ENCODE results near the gene VAV1. TPM values are rescaled to one million over a fixed set of nuclear protein-coding genes. Genes with fewer than 3 reads are reported as not detected.

VAV1 gene, protein sequence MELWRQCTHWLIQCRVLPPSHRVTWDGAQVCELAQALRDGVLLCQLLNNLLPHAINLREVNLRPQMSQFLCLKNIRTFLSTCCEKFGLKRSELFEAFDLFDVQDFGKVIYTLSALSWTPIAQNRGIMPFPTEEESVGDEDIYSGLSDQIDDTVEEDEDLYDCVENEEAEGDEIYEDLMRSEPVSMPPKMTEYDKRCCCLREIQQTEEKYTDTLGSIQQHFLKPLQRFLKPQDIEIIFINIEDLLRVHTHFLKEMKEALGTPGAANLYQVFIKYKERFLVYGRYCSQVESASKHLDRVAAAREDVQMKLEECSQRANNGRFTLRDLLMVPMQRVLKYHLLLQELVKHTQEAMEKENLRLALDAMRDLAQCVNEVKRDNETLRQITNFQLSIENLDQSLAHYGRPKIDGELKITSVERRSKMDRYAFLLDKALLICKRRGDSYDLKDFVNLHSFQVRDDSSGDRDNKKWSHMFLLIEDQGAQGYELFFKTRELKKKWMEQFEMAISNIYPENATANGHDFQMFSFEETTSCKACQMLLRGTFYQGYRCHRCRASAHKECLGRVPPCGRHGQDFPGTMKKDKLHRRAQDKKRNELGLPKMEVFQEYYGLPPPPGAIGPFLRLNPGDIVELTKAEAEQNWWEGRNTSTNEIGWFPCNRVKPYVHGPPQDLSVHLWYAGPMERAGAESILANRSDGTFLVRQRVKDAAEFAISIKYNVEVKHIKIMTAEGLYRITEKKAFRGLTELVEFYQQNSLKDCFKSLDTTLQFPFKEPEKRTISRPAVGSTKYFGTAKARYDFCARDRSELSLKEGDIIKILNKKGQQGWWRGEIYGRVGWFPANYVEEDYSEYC
- total RNA-seq, result 1 to 10 TPM in 3 of 4 donors, under 1 TPM in 1; 0.83 to 7.6 (median 3.6) TPM

DNA sequence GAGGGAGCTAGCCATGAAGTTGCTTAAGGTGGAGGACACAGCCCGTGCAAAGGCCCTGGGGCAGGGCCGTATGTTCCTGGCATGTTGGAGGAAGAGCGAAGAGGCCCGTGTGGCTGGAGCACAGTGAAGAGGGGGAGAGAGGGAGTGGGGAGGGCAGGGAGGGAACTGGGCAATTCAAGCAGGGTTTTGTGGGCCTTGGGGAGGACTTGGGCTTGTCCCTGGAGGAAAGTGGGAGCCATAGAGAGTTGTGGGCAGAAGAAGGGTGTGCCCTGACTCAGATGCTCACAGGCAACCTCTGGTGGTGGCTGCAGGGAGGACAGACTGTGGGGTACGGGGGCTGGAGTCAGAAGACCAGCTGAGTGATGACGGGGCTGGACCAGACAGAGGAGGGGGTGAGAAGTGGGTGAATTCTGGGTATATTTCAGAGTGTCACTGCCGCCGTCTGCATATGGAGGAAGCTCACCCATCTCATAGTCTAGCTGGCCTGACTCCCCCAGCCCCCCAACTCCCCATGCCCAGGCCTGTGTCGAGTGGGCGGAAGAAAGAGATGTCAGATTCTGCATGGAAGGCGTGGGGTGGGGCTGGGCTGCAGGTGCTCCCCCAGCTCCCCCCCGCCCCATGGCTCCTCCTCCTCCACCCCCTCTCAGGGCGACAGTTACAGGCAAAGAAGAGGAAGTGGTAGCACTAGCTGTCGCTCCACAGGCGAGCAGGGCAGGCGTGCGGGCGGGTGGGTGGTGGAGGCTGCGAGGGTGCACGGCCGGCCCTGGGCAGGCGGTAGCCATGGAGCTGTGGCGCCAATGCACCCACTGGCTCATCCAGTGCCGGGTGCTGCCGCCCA, at the start of gene VAV1:
Gene VAV1, plus strand, starts transcription at position 681 of the 838 bp plus-strand sequence. Its CDS starts 100 bp downstream, at position 781.
- intact Hi-C loops (cut with DNase I), result no loop called here
- peak within 1 kb of the TSS; percentile 5 to 65 (median 48) for H3K4me3 ChIP-seq
- peak in 1 of 4 donors; percentile 51 for TF ChIP-seq POLR2A (IDR thresholded peaks at IDR 0.05)
- TF ChIP-seq, protein P1, sequence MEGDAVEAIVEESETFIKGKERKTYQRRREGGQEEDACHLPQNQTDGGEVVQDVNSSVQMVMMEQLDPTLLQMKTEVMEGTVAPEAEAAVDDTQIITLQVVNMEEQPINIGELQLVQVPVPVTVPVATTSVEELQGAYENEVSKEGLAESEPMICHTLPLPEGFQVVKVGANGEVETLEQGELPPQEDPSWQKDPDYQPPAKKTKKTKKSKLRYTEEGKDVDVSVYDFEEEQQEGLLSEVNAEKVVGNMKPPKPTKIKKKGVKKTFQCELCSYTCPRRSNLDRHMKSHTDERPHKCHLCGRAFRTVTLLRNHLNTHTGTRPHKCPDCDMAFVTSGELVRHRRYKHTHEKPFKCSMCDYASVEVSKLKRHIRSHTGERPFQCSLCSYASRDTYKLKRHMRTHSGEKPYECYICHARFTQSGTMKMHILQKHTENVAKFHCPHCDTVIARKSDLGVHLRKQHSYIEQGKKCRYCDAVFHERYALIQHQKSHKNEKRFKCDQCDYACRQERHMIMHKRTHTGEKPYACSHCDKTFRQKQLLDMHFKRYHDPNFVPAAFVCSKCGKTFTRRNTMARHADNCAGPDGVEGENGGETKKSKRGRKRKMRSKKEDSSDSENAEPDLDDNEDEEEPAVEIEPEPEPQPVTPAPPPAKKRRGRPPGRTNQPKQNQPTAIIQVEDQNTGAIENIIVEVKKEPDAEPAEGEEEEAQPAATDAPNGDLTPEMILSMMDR (IDR thresholded peaks at IDR 0.05), result peak in 1 of 6 experiments; percentile 25
- DNase-seq, result peak; percentile 55
- H3K4me1 ChIP-seq, result peaks cover 0 to 24% (median 8%) of the 10 kb centered on the region in 3 donors
- WGBS, 2 donors, result 44 to 54% methylated on average over 8 to 12 of the region's 25 CpGs
- no peaks in the 10 kb centered on the region for H3K9me3 ChIP-seq
- no peaks in the 10 kb centered on the region for H3K36me3 ChIP-seq
- peaks cover 0 to 8% (median 0%) of the 10 kb centered on the region in 4 donors for H3K27me3 ChIP-seq
- H3K27ac ChIP-seq, result peak within 1 kb of the TSS; percentile 29 to 79 (median 55)

DNA sequence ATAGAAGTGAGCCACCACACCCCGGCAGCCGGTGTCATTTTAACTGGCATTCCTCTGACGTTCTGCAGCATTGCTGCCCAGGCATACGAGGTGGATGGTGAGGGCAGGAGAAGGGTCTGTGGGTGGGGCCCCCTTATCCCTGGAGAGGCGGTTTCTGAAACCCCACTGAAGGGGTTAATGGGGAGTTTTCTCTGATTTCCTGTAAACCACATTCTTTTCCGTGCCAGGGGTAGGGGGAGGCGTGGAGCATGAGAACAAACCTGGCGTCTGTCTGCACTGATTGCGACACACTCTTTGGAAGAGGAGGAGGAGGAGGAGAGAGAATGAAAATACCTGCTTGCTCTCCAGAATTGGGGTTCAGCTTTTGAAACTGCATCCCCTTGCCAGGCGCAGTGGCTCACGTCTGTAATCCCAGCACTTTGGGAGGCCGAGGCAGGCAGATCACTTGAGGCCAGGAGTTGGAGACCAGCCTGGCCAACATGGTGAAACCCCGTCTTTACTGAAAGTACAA, 49.3 kb upstream of the VAV1 start:
- intact Hi-C loops (cut with DNase I), result no loop called here
- Histone ChIP-seq H3K4me3 (peak overlapping the region in 1 of 4 donors; percentile 16), H3K4me1 (peaks cover 0 to 48% (median 18%) of the 10 kb centered on the region in 3 donors), H3K36me3 (no peaks in the 10 kb centered on the region), H3K9me3 (no peaks in the 10 kb centered on the region), H3K27ac (peak overlapping the region in 3 of 4 donors; percentile 42 to 64 (median 59)), H3K27me3 (no peaks in the 10 kb centered on the region)
- TF ChIP-seq, protein P1 (IDR thresholded peaks at IDR 0.05), result no peak
- no peak for TF ChIP-seq POLR2A (IDR thresholded peaks at IDR 0.05)
- no peak for DNase-seq
- 7 to 12% methylated on average over 11 to 12 of the region's 13 CpGs for WGBS, 2 donors

DNA sequence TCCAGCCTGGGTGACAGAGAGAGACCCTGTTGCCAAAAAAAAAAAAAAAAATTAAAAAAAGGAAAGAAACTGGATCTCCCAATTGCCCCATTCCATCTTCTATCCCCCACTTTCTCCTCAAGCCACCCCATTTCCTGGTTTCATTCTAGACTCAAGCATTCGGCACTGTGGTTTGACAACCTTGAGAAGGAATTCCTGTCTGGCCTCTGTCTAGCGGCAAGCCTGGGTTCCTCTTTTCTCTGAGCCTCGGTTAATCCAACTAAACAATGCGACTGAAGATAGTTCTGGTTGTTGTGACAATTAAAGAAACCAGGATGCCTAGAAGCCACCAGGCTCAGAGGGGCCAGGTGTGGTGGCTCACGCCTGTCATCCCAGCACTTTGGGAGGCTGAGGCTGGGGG, 48.8 kb upstream of the VAV1 start:
- Histone ChIP-seq H3K4me3 (no peak overlapping the region), H3K4me1 (peaks cover 0 to 54% (median 18%) of the 10 kb centered on the region in 3 donors), H3K27me3 (no peaks in the 10 kb centered on the region), H3K36me3 (no peaks in the 10 kb centered on the region), H3K9me3 (no peaks in the 10 kb centered on the region), H3K27ac (peak overlapping the region in 3 of 4 donors; percentile 42 to 64 (median 59))
- intact Hi-C loops (cut with DNase I), result no loop called here
- no peak for DNase-seq
- TF ChIP-seq, protein P1 (IDR thresholded peaks at IDR 0.05), result no peak
- no peak for TF ChIP-seq POLR2A (IDR thresholded peaks at IDR 0.05)
- 36 to 40% methylated on average over 3 to 4 of the region's 5 CpGs for WGBS, 2 donors

DNA sequence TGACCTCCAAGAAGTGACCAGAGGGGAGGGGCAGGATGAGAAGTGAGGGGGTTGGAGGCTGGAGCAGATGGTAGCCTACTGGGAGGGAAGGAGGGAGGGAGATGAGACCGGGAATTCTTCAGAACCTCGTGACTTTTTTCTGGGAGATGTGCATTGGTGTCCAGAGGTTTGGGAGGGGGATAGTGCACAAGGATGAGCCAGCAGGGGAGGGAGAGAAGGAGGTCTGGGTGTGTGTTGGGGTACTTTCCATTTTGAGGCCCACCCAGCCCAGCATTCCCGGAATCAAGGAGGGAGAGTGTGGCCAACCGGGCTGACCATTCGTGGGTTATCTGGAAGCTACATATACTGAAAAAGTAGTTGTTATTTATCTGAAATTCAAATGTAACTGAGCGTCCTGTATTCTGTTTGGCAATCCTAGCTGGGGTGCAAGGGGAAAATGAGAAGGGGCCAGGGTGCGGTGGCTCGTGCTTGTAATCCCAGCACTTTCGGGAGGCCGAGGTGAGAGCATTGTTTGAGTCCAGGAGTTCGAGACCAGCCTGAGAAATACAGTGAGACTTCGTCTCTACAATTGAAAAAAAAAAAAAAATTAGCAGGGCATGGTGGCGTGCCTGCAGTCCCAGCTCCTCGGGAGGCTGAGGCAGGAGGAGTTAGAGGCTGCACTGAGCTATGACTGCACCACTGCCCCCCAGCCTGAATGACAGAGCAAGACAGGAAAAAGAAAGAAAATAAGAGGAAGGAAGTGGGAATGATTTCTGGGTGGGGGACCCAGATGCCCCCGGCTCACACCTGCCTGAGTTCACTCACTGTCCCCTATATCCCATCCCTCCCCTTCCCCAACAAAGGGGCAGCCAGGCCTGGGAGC, 47.6 kb upstream of the VAV1 start:
- Histone ChIP-seq H3K27ac (peak overlapping the region in 1 of 4 donors; percentile 59), H3K4me1 (peaks cover 0 to 62% (median 18%) of the 10 kb centered on the region in 3 donors), H3K27me3 (no peaks in the 10 kb centered on the region), H3K4me3 (no peak overlapping the region), H3K9me3 (no peaks in the 10 kb centered on the region), H3K36me3 (peaks cover 0 to 3% (median 0%) of the 10 kb centered on the region in 3 donors)
- no peak for DNase-seq
- TF ChIP-seq, protein P1 (IDR thresholded peaks at IDR 0.05), result no peak
- TF ChIP-seq POLR2A (IDR thresholded peaks at IDR 0.05), result no peak
- 69 to 76% methylated on average over 15 of the region's 15 CpGs for WGBS, 2 donors
- intact Hi-C loops (cut with DNase I), result no loop called here

Data from esophagus squamous epithelium (tissue), 5 donors.